WTC11 (cell line): ENCODE measurements around the gene RGS7. TPM values are rescaled to one million over a fixed set of nuclear protein-coding genes. Genes with fewer than 3 reads are reported as not detected.

Experiments used
- ATAC-seq: fragments of 200-7000 bp; cut with Tn5 transposase; 2 replicates; pipeline ENCODE4 v1.10.0; 2021; ENCODE audit warnings: mild to moderate bottlenecking, moderate library complexity
- CTCF ChIA-PET: fragments of 300-600 bp; sonication (Branson Sonifier 250); formaldehyde crosslinking; loops from one replicate; lab custom pipeline; 2021; ENCODE audit warnings: antibody characterized with exemption; lab: Charles Lee
- POLR2A ChIA-PET: fragments of 350-600 bp; sonication (Branson Sonifier 250); formaldehyde crosslinking; loops from one replicate; lab custom pipeline; 2021; ENCODE audit warnings: antibody characterized with exemption; lab: Charles Lee
- DNase-seq: peaks from one replicate; pipeline ENCODE4 v3.0.0; 2021; ENCODE audit warnings: low spot score
- H3K27ac Mint-ChIP-seq: 2 replicates; pipeline ENCODE4 v1.8.0; 2021; ENCODE audit warnings: mixed read lengths
- H3K27me3 Mint-ChIP-seq: 2 replicates; pipeline ENCODE4 v1.8.0; 2021; ENCODE audit warnings: low read depth, mild to moderate bottlenecking, moderate library complexity, mixed read lengths
- H3K36me3 Mint-ChIP-seq: 2 replicates; pipeline ENCODE4 v1.8.0; 2021; ENCODE audit warnings: mixed read lengths
- H3K4me1 Mint-ChIP-seq: 2 replicates; pipeline ENCODE4 v1.8.0; 2022; ENCODE audit warnings: mixed read lengths
- H3K4me3 Mint-ChIP-seq: 2 replicates; pipeline ENCODE4 v1.8.0; 2021; ENCODE audit warnings: mild to moderate bottlenecking, moderate library complexity, mixed read lengths
- H3K9me3 Mint-ChIP-seq: 2 replicates; pipeline ENCODE4 v1.8.0; 2021; ENCODE audit warnings: mixed read lengths
- ATF3 ChIP-seq: sonication (generic); formaldehyde crosslinking; conservative IDR thresholded peaks from 2 replicates; pipeline ENCODE4 v1.8.1; 2022; ENCODE audit warnings: mild to moderate bottlenecking, missing genetic modification reagents
- ATF6 ChIP-seq: sonication (generic); formaldehyde crosslinking; IDR thresholded peaks from 2 replicates; pipeline ENCODE4 v1.8.1; 2023; ENCODE audit warnings: mild to moderate bottlenecking, missing genetic modification reagents
- FOXJ3 ChIP-seq: sonication (generic); formaldehyde crosslinking; IDR thresholded peaks from 2 replicates; pipeline ENCODE4 v1.9.0; 2021; ENCODE audit warnings: missing genetic modification reagents, mild to moderate bottlenecking, borderline replicate concordance
- FOXK1 ChIP-seq: sonication (generic); formaldehyde crosslinking; IDR thresholded peaks from 2 replicates; pipeline ENCODE4 v1.8.0; 2022; ENCODE audit warnings: mild to moderate bottlenecking, moderate library complexity, missing genetic modification reagents
- FOXP1 ChIP-seq: sonication (generic); formaldehyde crosslinking; IDR thresholded peaks from 2 replicates; pipeline ENCODE4 v1.8.0; 2022; ENCODE audit warnings: missing genetic modification reagents, mild to moderate bottlenecking, moderate library complexity, borderline replicate concordance
- GRHL2 ChIP-seq: fragments of 250-450 bp; sonication (Bioruptor Pico); IDR thresholded peaks from 2 replicates; pipeline ENCODE4 v1.8.0; 2022; ENCODE audit warnings: mild to moderate bottlenecking, moderate library complexity; ENCODE audit not compliant: insufficient replicate concordance, severe bottlenecking
- IRF2 ChIP-seq: sonication (generic); formaldehyde crosslinking; IDR thresholded peaks from 2 replicates; pipeline ENCODE4 v1.8.0; 2022; ENCODE audit warnings: low read depth, missing genetic modification reagents, borderline replicate concordance
- JAZF1 ChIP-seq: fragments of 250-450 bp; sonication (Bioruptor Pico); IDR thresholded peaks from 2 replicates; pipeline ENCODE4 v1.9.0; 2021; ENCODE audit warnings: moderate library complexity, mild to moderate bottlenecking, inconsistent platforms
- NFE2L1 ChIP-seq: sonication (generic); formaldehyde crosslinking; IDR thresholded peaks from 2 replicates; pipeline ENCODE4 v1.8.1; 2023; ENCODE audit warnings: missing genetic modification reagents
- NFYB ChIP-seq: sonication (generic); formaldehyde crosslinking; conservative IDR thresholded peaks from 2 replicates; pipeline ENCODE4 v1.8.0; 2022; ENCODE audit warnings: low read depth, missing genetic modification reagents
- PRDM15 ChIP-seq: sonication (generic); formaldehyde crosslinking; IDR thresholded peaks from 2 replicates; pipeline ENCODE4 v1.8.0; 2022; ENCODE audit warnings: missing genetic modification reagents
- RORB ChIP-seq: fragments of 250-450 bp; sonication (Bioruptor Pico); IDR thresholded peaks from 2 replicates; pipeline ENCODE4 v1.9.0; 2021; ENCODE audit warnings: mild to moderate bottlenecking
- SMAD3 ChIP-seq: sonication (generic); formaldehyde crosslinking; IDR thresholded peaks from 2 replicates; pipeline ENCODE4 v1.8.0; 2022; ENCODE audit warnings: missing genetic modification reagents, mild to moderate bottlenecking, borderline replicate concordance
- TCF7 ChIP-seq: sonication (generic); formaldehyde crosslinking; IDR thresholded peaks from 2 replicates; pipeline ENCODE4 v1.8.0; 2022; ENCODE audit warnings: mild to moderate bottlenecking, low read depth, missing genetic modification reagents, moderate library complexity
- ZBTB21 ChIP-seq: sonication (generic); formaldehyde crosslinking; IDR thresholded peaks from 2 replicates; pipeline ENCODE4 v1.8.1; 2023; ENCODE audit warnings: mild to moderate bottlenecking, missing genetic modification reagents, borderline replicate concordance
- ZNF263 ChIP-seq: sonication (generic); formaldehyde crosslinking; IDR thresholded peaks from 2 replicates; pipeline ENCODE4 v1.8.1; 2022; ENCODE audit warnings: low read depth, mild to moderate bottlenecking, moderate library complexity, missing genetic modification reagents
- ZNF396 ChIP-seq: fragments of 250-450 bp; sonication (Bioruptor Pico); IDR thresholded peaks from 2 replicates; pipeline ENCODE4 v1.8.0; 2021; ENCODE audit warnings: mild to moderate bottlenecking, moderate library complexity, borderline replicate concordance
- total RNA-seq: library from RNA; stranded (reverse); gene quantifications from 3 replicates; pipeline ENCODE4 v1.2.3, GENCODE V29; 2021
- TF ChIP-seq, protein P1 (sequence below): fragments of 250-450 bp; sonication (Bioruptor Pico); IDR thresholded peaks from 2 replicates; pipeline ENCODE4 v2.1.2; 2022; ENCODE audit warnings: mild to moderate bottlenecking, moderate library complexity
- TF ChIP-seq, protein P2 (sequence below): sonication (generic); formaldehyde crosslinking; IDR thresholded peaks from 2 replicates; pipeline ENCODE4 v1.8.0; 2023; ENCODE audit warnings: missing genetic modification reagents
- TF ChIP-seq, protein P3 (sequence below): sonication (generic); formaldehyde crosslinking; IDR thresholded peaks from 2 replicates; pipeline ENCODE4 v1.8.0; 2022; ENCODE audit warnings: mild to moderate bottlenecking, missing genetic modification reagents

Gene RGS7
- total RNA-seq, 1 experiment from 2014 or later = 1.2 TPM

GRCh38 chr1:240766831-240767230, 590.2 kb downstream of the RGS7 start (continued):
- TF ChIP-seq, protein P1, sequence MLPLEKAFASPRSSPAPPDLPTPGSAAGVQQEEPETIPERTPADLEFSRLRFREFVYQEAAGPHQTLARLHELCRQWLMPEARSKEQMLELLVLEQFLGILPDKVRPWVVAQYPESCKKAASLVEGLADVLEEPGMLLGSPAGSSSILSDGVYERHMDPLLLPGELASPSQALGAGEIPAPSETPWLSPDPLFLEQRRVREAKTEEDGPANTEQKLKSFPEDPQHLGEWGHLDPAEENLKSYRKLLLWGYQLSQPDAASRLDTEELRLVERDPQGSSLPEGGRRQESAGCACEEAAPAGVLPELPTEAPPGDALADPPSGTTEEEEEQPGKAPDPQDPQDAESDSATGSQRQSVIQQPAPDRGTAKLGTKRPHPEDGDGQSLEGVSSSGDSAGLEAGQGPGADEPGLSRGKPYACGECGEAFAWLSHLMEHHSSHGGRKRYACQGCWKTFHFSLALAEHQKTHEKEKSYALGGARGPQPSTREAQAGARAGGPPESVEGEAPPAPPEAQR (CRISPR knock-in tag) = no peak
- TF ChIP-seq ZBTB21 (CRISPR knock-in tag) (no peak), FOXJ3 (CRISPR knock-in tag) (no peak), GRHL2 (CRISPR knock-in tag) (no peak), ATF6 (no peak), NFYB (CRISPR knock-in tag) (no peak), RORB (CRISPR knock-in tag) (no peak), IRF2 (no peak)
- TF ChIP-seq, protein P2, sequence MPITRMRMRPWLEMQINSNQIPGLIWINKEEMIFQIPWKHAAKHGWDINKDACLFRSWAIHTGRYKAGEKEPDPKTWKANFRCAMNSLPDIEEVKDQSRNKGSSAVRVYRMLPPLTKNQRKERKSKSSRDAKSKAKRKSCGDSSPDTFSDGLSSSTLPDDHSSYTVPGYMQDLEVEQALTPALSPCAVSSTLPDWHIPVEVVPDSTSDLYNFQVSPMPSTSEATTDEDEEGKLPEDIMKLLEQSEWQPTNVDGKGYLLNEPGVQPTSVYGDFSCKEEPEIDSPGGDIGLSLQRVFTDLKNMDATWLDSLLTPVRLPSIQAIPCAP (CRISPR knock-in tag) = no peak
- TF ChIP-seq, protein P3, sequence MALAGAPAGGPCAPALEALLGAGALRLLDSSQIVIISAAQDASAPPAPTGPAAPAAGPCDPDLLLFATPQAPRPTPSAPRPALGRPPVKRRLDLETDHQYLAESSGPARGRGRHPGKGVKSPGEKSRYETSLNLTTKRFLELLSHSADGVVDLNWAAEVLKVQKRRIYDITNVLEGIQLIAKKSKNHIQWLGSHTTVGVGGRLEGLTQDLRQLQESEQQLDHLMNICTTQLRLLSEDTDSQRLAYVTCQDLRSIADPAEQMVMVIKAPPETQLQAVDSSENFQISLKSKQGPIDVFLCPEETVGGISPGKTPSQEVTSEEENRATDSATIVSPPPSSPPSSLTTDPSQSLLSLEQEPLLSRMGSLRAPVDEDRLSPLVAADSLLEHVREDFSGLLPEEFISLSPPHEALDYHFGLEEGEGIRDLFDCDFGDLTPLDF (CRISPR knock-in tag) = no peak

DNA sequence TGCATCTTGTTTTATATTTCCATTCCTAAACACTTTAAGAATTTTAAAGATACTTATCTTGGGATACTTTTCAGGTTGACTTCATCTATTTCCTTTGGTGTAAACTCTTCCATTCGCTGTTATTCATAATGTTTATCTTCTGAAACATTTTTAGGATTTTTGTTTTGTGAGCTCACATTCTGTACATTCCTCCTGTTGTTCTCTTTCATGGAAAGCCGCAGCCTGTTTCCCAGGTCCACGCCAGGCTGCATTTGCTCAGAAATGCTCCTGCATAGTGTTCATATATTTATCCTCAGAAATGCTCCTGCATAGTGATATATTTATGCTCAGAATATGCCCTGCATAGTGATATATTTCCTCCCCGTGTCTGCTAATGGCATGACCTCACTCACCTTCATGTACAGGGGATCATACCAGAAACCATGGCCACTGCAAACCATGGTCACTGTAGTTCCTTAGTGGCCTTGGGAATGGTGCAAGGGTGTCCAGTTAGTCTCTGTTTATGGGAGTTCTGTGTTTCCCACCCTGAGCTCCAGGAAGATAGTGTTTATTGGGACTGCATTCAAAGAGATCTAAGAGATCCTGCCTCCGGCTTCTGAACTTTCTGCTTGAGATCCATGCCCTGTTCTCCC, 591.2 kb downstream of the RGS7 start:
- no peak for DNase-seq
- Mint-ChIP-seq H3K27ac (peak overlapping the region; percentile 15), H3K27me3 (no peaks in the 10 kb centered on the region), H3K4me1 (peaks cover 24% of the 10 kb centered on the region), H3K36me3 (peaks cover under 1% of the 10 kb centered on the region), H3K9me3 (peaks cover 6% of the 10 kb centered on the region), H3K4me3 (no peak overlapping the region)
- ChIA-PET CTCF (no interaction called here), POLR2A (interaction anchor here (0.9 kb wide), 1 partner anchor 8 kb away, joined by 5 read pairs; no protein-coding TSS in a partner anchor)
- TF ChIP-seq FOXP1 (CRISPR knock-in tag) (no peak), ZNF263 (CRISPR knock-in tag) (no peak), ATF3 (CRISPR knock-in tag) (no peak)
- ATAC-seq = no peak

GRCh38 chr1:240763771-240764170, 593.2 kb downstream of the RGS7 start:
- ATAC-seq (no peak), DNase-seq (no peak)
- H3K4me3 Mint-ChIP-seq = no peak overlapping the region
- no peaks in the 10 kb centered on the region for H3K36me3 Mint-ChIP-seq
- ChIA-PET CTCF (no interaction called here), POLR2A (no interaction called here)
- peaks cover 6% of the 10 kb centered on the region for H3K9me3 Mint-ChIP-seq
- H3K27me3 Mint-ChIP-seq = no peaks in the 10 kb centered on the region
- H3K27ac Mint-ChIP-seq = no peak overlapping the region
- no peak for TF ChIP-seq PRDM15 (CRISPR knock-in tag)
- no peak for TF ChIP-seq IRF2
- TF ChIP-seq JAZF1 = no peak
- no peak for TF ChIP-seq NFE2L1 (CRISPR knock-in tag)
- no peak for TF ChIP-seq ZNF396 (CRISPR knock-in tag)
- TF ChIP-seq FOXK1 = no peak
- no peak for TF ChIP-seq TCF7 (CRISPR knock-in tag)
- TF ChIP-seq SMAD3 (CRISPR knock-in tag) = no peak
- H3K4me1 Mint-ChIP-seq = peaks cover 22% of the 10 kb centered on the region
